ENCODE results near the gene CLCN4.

The CLCN4 gene

DNA sequence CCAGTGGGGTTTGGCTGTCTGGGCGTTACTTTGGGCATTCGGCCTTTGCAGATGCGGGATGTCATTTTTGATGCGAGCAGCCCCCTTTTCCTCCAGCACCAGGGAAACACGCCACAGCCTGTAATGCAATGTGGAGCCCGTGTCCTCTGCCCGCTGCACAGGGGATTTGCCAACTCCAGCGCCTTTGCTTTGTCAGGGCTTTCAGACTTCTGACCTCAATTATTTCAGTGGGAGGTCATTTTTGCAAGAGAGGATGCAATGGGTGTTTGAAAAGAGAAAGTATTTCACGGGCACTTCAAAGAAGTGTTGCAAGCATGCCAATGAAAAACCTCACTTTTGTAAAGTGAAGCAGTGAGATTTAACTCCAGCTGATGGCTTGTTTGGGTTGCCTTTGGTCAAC is 11.5 kb downstream of the CLCN4 start:
- DNase-seq = no peak

DNA sequence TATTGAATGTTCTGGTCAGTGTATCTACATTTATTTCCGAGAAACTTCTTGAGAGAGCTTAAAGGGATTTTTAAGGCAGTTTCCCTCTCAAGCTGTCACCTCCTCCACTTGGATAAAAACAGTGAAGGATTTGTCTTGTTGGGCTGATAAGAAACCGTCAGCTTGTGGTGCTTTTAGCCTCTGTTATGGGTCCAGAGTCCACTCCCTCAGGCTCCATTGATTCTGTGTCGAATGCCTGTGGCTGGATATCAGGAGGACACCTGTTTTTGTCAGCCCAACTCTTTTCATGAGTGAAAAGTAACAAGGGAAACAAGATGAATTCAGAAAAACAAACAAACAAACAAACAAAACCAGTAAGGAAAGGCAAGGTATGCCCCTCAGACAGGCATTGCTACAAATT is 12.4 kb downstream of the CLCN4 start:
- DNase-seq = peak; percentile 74

DNA sequence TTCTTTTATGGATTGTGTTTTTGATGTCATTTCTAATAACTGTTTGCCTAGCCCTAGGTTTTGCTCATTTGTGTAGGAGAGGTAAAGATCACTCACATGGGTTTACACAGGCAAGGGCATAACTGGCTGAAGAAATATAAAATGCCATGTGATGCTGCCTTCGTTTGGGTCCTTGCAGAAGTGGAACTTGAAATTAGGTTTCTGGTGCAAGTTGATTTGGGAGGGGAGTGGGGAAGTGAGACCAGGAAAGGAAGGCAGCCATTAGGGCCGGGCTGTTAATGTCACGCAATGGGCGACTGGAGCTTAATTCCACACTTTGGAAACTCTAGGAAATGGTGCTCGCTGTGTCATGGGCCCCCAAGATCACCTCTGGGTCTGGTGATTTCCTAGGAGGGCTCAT is 14.5 kb downstream of the CLCN4 start:
- no peak for DNase-seq

DNA sequence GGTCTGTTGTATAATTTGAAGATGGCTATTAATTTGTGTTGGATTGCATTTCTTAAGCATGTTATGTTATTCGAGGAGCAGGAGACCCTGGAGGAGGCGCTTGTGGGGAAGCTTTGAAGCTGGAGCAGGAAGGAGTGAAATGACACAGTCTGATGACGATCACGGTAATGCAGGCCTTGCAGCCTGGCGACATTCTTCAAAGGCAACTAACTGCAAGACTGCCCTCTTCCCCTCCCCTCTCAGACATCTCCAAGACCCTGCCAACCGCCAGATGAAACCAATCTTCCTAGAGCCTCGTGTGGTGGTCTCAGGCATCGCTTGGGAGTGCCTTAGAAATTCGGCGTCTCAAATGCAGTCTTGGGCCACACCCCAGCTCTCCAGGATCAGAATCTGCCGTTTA is 16.1 kb downstream of the CLCN4 start:
- no peak for DNase-seq

- no peak for DNase-seq
Observed at GRCh38 chrX:10173331-10173900, 16.6 kb downstream of the CLCN4 start.

- no peak for DNase-seq
Observed at GRCh38 chrX:10174051-10174450, 17.3 kb downstream of the CLCN4 start.

- DNase-seq = no peak
Observed at GRCh38 chrX:10174810-10175209, 18.0 kb downstream of the CLCN4 start.

DNA sequence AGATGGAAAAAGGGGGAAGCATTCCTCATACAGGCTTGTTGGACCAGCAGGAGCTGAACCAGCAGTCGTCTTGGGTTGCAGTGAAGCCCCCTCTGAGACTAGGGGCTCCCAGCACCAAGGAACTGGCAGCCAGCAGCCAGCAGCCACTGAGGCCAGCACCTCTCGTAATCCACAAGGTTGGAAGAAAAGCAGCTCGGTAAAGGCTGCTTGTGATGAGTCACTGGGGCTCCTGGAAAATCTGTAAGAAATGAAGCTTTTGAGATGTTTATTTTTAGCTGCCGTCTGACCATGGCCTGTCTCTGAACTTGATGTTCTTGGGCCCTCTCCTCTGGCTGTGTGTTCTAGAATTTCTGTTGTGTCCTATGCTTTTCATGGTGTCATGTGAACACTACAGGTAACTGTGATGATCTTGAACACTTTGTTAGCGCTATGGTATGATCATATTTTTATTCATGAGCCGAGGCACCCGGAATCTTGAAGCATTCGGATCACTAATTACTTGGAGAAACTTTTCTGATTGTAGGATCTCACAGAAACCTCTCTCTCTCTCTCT is 18.6 kb downstream of the CLCN4 start:
- DNase-seq = peak; percentile 22

DNA sequence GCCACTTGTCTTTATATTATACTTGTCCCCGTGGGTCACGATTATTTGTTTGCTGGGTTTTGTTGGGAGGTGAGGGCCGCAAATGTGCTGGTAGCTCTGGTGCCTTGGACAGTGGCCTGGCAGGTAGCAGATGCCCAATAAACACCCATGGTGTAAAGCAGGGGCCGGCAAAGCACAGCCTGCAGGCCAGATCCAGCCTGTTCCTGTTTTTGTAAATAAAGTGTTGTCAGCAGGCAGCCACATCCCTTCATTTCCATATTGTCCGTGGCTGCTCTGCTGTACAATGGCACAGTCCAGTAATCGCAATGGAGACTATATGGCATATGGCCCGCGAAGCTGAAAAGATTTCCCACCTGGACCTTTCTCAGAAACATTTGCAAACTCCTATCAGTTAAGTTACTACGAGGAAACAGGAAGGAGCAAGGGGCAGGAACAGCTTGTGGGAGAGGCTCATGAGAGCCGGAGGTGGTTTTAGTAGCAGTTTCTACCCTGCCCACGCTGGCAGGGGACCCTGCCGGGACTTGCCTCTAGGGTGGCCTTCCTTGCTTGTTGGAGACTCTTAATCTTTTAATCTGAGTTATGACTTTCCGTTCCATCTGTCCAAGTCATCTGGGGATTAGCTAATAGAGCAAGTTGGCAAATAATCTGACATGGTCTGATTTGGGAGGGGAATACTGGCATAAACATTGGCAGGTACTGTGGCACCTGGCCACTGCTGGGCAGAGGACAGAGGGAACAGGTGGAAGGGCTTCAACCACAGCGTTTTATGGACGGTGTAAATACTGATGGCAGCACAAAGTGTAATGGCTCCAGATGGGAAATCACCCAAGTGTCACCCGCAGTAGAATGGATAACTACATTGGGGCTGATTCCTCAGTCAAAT is 19.6 kb downstream of the CLCN4 start:
- peak; percentile 48 for DNase-seq

DNA sequence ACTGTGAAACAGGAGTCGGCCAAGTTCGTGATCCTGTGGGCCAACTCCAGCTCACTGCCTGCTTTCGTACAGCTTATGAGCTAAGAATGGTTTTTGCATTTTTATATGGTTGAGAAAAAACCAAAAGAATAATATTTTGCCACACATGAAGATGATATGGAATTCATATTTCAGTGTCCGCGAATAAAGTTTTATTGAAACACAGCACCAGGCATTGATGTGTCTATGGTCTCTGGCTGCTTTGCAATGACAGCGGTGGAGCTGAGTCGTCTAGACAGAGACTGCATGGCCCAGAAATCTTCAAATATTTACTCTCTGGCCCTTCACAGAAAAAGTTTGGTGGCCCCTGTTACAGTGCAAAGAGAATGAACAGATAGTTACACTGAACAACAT is 20.2 kb downstream of the CLCN4 start:
- DNase-seq = no peak

- DNase-seq = no peak
Observed at GRCh38 chrX:10177601-10178000, 20.8 kb downstream of the CLCN4 start.

DNA sequence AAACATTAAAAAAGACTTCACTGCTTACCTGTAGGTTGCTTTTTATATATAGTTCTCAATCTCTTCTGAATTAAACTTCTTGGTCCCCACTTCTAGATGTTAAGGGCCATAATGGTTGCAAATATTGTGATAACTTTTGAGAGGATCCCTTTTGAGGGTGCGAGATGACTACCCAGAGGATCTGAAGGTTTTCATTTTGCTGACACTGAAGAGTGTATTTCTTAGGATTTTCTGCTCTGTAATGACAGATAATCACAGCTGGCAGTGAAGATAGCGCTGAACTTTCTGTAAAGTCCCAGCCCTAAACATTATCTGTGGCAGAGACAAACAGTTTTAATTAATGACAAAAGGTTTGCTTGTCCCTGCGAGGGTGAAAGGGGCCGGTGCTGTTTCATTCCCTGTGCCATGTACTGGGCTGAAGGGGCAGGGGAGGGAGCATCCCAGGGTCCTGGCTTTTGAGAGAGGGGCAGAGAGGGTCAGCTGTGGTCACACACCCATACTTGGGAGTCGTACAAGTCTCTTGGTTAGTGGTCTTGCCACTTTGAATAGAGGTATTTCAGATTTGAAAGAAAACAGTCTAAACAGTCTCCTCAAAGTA is 22.2 kb downstream of the CLCN4 start:
- peak; percentile 92 for DNase-seq

DNA sequence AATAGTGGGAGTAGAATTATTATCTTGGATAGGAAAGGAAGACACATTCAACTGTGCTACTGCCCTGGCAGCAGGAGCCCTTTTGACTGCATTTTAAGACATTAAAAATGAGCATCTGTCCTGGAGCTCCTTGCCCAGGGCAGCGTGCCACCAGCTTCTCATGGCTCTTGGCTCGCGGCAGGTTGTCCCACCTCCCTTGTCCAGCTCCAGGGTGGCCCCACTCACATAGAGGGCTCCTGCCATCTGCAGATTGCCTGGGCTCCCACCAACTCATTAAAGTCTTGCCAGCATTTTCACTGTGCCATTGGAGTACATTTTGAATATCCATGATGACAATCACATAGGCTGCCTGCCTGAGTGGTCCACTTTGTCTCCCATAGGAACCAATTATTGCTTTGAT is 27.0 kb downstream of the CLCN4 start:
- DNase-seq = no peak

- no peak for DNase-seq
Observed at GRCh38 chrX:10184411-10184810, 27.6 kb downstream of the CLCN4 start.

DNA sequence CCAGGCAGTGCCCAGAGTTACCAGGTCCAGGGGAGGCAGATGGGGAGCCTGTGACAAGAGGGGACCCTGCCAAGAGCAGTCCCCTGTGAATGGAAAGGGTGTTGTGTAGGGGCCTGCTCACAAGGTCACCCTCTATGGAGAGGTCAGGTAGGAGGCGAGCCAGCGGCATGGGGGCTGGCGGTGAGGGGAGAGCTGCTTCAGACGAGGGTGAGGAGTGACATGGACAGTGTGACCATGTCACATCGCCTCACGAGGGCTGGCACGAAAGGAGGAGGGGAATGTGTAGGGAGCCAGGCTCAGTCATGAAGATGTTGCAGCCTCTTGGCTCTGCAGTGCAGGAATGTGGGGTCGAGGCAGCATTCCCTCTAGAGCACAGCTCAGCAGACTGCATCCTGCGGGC is 29.6 kb downstream of the CLCN4 start:
- no peak for DNase-seq

DNA sequence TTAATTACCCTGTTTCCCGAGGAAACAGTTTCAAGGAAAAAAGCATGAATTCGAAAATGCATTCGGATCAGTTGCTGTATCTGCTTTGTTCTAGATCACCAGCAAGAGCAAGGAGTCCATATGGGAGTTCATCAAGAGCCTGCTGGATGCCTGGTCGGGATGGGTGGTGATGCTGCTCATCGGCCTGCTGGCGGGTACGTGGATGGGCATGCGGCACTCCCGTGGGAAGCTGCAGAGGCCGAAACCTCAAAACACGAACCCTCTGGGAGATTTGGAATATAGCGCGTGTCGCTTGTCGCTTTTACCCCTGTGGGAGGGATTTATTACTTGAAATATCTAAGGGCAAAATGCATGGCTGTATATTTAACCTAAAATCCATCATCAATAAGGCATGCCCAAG is 30.6 kb downstream of the CLCN4 start:
- no peak for DNase-seq

- DNase-seq = peak; percentile 77
Observed at GRCh38 chrX:10189317-10190268, 32.8 kb downstream of the CLCN4 start.

DNA sequence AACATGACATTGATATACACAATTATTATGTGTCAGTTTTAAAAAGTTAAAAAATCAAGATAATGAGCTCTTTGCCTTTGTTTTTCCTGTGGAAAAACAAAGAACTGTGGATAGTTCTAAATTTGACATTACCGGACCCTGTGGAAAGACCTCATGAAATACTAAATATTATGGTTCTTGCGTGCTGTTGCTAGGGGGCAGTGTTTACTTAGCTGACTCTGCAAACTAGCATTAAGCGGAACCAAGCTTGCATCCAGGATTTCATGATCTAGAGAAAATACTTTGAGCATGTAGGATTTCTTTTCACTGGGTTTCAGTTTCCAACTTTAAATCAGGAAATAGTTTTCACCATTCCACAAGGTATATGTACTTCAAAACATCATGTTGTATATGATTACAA is 33.6 kb downstream of the CLCN4 start:
- peak; percentile 44 for DNase-seq

GRCh38 chrX:10193587-10193986 is 36.8 kb downstream of the CLCN4 start:
- DNase-seq = no peak

- DNase-seq = no peak
Observed at GRCh38 chrX:10195425-10195824, 38.6 kb downstream of the CLCN4 start.

GRCh38 chrX:10195947-10196346 is 39.2 kb downstream of the CLCN4 start:
- no peak for DNase-seq

GRCh38 chrX:10197279-10198210 is 40.8 kb downstream of the CLCN4 start:
- DNase-seq = no peak

All from hematopoietic multipotent progenitor cell treated with erythropoietin and hydrocortisone succinate and interleukin-3 and kit ligand, for 8 days (in vitro differentiated cells).